ENCODE data around the gene SAXO1. TPM values are rescaled to one million over a fixed set of nuclear protein-coding genes. Genes with fewer than 3 reads are reported as not detected.

Gene SAXO1
- total and polyA plus RNA-seq, 2 donors from 2014 or later: 0.35 TPM; not detected in 1

DNA sequence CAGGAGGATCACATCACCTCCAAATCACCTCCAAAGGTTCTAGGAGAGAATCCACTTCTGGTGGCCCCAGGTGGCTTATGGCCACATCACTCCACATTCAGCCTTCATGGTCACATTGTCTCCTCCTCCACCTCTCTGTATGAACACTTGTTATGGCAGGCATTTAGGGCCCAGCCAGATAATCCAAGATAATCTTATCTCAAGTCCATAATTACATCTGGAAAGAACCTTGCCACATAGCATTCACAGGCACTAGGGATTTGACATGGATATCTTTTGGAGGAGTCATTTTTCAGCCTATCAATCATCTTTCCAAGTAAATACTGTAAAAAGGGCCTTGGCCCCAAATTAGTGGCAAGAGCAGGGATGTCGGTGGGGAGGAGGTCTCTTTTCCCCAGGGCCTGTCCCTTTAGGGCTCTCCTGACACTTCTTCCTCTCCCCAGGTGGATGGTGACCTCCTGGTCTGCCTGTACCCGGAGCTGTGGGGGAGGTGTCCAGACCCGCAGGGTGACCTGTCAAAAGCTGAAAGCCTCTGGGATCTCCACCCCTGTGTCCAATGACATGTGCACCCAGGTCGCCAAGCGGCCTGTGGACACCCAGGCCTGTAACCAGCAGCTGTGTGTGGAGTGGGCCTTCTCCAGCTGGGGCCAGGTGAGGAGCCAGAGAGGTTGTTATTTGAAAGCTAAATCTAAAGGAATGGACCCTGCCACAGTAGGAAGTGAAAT lies 140.9 kb downstream of the SAXO1 start:
- H3K9me3 ChIP-seq (ENCODE audit: control insufficient read depth in 2 of 3, insufficient read depth in 1 of 3, low read length in 3 of 3): peaks cover 0 to 20% (median 5%) of the 10 kb centered on the region in 3 donors
- no peaks in the 10 kb centered on the region for H3K27me3 ChIP-seq (ENCODE audit: control insufficient read depth, insufficient read depth, low read length)
- DNase-seq: no peak
- intact Hi-C loops (cut with DNase I): no loop called here
- no peak overlapping the region for H3K9ac ChIP-seq (ENCODE audit: low read length in 3 of 3)
- H3K4me3 ChIP-seq (ENCODE audit: low read length in 3 of 3): no peak overlapping the region
- H3K4me1 ChIP-seq (ENCODE audit: control insufficient read depth in 2 of 3, insufficient read depth in 2 of 3, low read depth in 1 of 3, low read length in 3 of 3): no peaks in the 10 kb centered on the region
- TF ChIP-seq, protein P1, sequence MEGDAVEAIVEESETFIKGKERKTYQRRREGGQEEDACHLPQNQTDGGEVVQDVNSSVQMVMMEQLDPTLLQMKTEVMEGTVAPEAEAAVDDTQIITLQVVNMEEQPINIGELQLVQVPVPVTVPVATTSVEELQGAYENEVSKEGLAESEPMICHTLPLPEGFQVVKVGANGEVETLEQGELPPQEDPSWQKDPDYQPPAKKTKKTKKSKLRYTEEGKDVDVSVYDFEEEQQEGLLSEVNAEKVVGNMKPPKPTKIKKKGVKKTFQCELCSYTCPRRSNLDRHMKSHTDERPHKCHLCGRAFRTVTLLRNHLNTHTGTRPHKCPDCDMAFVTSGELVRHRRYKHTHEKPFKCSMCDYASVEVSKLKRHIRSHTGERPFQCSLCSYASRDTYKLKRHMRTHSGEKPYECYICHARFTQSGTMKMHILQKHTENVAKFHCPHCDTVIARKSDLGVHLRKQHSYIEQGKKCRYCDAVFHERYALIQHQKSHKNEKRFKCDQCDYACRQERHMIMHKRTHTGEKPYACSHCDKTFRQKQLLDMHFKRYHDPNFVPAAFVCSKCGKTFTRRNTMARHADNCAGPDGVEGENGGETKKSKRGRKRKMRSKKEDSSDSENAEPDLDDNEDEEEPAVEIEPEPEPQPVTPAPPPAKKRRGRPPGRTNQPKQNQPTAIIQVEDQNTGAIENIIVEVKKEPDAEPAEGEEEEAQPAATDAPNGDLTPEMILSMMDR (IDR thresholded peaks at IDR 0.05; ENCODE audit: borderline replicate concordance, extremely low read depth, insufficient read depth): no peak
- no peak for FAIRE-seq
- H3K27ac ChIP-seq (ENCODE audit: low read depth in 2 of 2, low read length in 2 of 2): no peak overlapping the region
- H3K36me3 ChIP-seq (ENCODE audit: control insufficient read depth in 2 of 3, insufficient read depth in 3 of 3, low read length in 3 of 3): no peaks in the 10 kb centered on the region

DNA sequence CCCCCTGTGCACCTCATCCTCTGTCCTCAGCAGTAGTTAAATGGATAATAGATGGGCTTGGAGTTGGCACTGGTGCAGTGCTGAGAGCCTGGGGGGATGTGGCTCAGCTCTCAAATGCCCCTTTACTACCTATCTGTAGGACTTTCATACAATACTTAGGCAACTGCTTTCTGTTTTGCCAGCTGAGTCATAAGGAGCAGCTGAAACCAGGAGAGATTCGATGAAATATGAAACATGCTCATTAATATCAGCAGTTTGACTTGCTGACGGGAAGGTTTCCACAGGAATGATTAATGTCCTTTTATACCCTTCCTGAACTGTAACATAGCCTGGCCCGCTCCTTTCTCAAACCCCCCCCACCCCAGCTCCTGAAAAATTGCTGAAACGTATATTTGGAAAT lies 142.6 kb downstream of the SAXO1 start:
- intact Hi-C loops (cut with DNase I): no loop called here
- Histone ChIP-seq H3K9ac (ENCODE audit: low read length in 3 of 3) (no peak overlapping the region), H3K9me3 (ENCODE audit: control insufficient read depth in 2 of 3, insufficient read depth in 1 of 3, low read length in 3 of 3) (peaks cover 0 to 5% (median 0%) of the 10 kb centered on the region in 3 donors), H3K4me1 (ENCODE audit: control insufficient read depth in 2 of 3, insufficient read depth in 2 of 3, low read depth in 1 of 3, low read length in 3 of 3) (no peaks in the 10 kb centered on the region), H3K36me3 (ENCODE audit: control insufficient read depth in 2 of 3, insufficient read depth in 3 of 3, low read length in 3 of 3) (no peaks in the 10 kb centered on the region), H3K4me3 (ENCODE audit: low read length in 3 of 3) (no peak overlapping the region), H3K27ac (ENCODE audit: low read depth in 2 of 2, low read length in 2 of 2) (no peak overlapping the region), H3K27me3 (ENCODE audit: control insufficient read depth, insufficient read depth, low read length) (no peaks in the 10 kb centered on the region)
- FAIRE-seq (no peak), DNase-seq (no peak)
- TF ChIP-seq, protein P1 (IDR thresholded peaks at IDR 0.05; ENCODE audit: borderline replicate concordance, extremely low read depth, insufficient read depth): no peak

DNA sequence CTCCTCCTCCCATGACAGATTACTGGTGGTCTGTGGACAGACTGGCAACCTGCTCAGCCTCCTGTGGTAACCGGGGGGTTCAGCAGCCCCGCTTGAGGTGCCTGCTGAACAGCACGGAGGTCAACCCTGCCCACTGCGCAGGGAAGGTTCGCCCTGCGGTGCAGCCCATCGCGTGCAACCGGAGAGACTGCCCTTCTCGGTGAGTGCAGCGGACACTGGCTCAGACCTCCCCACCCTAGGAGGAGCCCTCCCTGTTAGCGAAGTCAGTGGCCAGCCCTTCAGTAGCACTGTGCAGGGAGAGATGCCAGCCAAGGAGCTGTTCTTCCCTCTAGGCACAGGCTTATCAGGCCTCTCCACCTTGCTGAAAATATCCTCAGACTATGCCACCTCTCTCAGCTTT lies 143.5 kb downstream of the SAXO1 start:
- intact Hi-C loops (cut with DNase I): no loop called here
- H3K4me1 ChIP-seq (ENCODE audit: control insufficient read depth in 2 of 3, insufficient read depth in 2 of 3, low read depth in 1 of 3, low read length in 3 of 3): no peaks in the 10 kb centered on the region

More for the DNA sequence above, 143.5 kb downstream of the SAXO1 start:
- H3K36me3 ChIP-seq (ENCODE audit: control insufficient read depth in 2 of 3, insufficient read depth in 3 of 3, low read length in 3 of 3): no peaks in the 10 kb centered on the region
- no peak overlapping the region for H3K9ac ChIP-seq (ENCODE audit: low read length in 3 of 3)
- no peak for FAIRE-seq
- no peak overlapping the region for H3K4me3 ChIP-seq (ENCODE audit: low read length in 3 of 3)
- H3K27ac ChIP-seq (ENCODE audit: low read depth in 2 of 2, low read length in 2 of 2): no peak overlapping the region
- no peak for DNase-seq
- no peaks in the 10 kb centered on the region for H3K27me3 ChIP-seq (ENCODE audit: control insufficient read depth, insufficient read depth, low read length)
- TF ChIP-seq, protein P1 (IDR thresholded peaks at IDR 0.05; ENCODE audit: borderline replicate concordance, extremely low read depth, insufficient read depth): no peak
- H3K9me3 ChIP-seq (ENCODE audit: control insufficient read depth in 2 of 3, insufficient read depth in 1 of 3, low read length in 3 of 3): no peaks in the 10 kb centered on the region
